ENCODE measurements around the gene LEFTY1.
"Not testable (repeated sequence)": the region's sequence is repeated elsewhere in the genome, so short reads cannot be mapped to it uniquely, and the experiment has no call there.

The LEFTY1 gene, protein sequence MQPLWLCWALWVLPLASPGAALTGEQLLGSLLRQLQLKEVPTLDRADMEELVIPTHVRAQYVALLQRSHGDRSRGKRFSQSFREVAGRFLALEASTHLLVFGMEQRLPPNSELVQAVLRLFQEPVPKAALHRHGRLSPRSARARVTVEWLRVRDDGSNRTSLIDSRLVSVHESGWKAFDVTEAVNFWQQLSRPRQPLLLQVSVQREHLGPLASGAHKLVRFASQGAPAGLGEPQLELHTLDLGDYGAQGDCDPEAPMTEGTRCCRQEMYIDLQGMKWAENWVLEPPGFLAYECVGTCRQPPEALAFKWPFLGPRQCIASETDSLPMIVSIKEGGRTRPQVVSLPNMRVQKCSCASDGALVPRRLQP

DNA sequence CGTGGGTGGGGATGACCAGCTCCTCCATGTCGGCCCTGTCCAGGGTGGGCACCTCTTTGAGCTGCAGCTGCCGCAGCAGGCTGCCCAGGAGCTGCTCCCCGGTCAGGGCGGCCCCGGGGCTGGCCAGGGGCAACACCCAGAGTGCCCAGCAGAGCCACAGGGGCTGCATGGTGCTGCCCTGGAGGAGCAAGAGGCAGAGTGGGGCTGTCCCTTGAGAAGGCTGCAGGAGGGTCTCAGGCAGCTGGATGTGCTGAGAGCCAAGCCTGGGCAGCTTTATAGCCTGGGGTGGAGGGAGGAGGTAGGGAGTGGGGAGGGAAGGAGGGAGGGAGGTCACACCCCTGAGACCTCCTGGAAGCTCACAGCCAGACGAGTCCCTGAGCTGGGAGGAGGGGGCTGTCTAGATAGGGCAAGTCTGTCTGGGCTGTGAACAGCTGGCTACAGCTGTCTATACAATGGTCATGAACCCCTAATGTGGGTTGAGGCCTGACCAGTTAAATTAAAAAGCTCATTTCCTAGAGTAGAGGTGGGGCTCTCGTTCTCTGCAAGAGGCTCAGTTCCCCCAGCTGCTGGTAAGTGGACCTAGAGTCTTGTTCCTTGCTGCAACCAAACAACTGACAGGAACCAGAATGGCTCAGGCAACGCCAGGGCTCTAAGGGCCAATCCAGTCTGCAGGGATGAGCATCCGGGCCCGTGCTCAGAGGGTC, at the start of gene LEFTY1:
TSS of gene LEFTY1 (minus strand) at position 249 of the 704 bp plus-strand sequence. CDS start at position 169, 80 bp downstream.
- DNase-seq (ENCODE audit: low read depth) = no peak
- TF ChIP-seq, protein P1, sequence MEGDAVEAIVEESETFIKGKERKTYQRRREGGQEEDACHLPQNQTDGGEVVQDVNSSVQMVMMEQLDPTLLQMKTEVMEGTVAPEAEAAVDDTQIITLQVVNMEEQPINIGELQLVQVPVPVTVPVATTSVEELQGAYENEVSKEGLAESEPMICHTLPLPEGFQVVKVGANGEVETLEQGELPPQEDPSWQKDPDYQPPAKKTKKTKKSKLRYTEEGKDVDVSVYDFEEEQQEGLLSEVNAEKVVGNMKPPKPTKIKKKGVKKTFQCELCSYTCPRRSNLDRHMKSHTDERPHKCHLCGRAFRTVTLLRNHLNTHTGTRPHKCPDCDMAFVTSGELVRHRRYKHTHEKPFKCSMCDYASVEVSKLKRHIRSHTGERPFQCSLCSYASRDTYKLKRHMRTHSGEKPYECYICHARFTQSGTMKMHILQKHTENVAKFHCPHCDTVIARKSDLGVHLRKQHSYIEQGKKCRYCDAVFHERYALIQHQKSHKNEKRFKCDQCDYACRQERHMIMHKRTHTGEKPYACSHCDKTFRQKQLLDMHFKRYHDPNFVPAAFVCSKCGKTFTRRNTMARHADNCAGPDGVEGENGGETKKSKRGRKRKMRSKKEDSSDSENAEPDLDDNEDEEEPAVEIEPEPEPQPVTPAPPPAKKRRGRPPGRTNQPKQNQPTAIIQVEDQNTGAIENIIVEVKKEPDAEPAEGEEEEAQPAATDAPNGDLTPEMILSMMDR (conservative IDR thresholded peaks at IDR 0.05; ENCODE audit: low read length) = no peak
- H3K4me3 ChIP-seq (ENCODE audit: low read length) = no peak within 1 kb of the TSS

DNA sequence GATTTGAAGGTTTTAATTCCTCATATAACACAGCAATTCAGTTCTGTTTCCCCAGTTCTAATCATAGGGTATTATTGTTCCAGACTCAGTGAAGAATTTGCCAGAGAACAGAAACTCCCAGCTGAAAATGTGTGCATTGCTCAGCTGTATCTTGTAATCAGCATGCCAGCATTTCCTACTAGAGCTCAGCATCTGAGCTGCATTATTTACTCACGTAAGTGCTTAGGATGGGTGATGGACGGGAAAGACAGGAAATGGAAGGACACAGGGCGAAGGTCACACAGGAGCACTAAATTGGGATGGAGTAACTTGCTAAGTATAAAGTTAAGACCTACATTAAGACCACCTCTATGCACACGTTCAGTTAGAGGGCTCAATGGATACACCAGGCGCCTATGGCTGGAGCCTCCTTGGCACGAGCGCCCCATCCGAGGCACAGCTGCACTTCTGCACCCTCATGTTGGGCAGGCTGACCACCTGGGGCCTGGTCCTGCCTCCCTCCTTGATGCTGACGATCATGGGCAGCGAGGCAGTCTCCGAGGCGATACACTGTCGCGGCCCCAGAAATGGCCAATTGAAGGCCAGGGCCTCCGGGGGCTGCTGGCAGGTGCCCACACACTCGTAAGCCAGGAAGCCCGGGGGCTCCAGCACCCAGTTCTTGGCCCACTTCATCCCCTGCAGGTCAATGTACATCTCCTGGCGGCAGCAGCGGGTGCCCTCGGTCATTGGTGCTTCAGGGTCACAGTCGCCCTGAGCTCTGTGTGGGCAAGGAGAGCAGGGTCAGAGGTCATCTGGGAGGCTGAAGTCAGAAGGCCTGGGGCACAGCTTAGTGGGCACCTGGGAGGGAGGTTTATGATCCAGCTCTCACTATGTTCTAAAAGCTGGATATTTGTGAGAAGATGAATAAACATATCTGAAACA, 48.4 kb upstream of the LEFTY1 start:
- DNase-seq (ENCODE audit: low read depth) = peak; percentile 27
- no peak overlapping the region for H3K4me3 ChIP-seq (ENCODE audit: low read length)
- TF ChIP-seq, protein P1 (conservative IDR thresholded peaks at IDR 0.05; ENCODE audit: low read length) = no peak

DNA sequence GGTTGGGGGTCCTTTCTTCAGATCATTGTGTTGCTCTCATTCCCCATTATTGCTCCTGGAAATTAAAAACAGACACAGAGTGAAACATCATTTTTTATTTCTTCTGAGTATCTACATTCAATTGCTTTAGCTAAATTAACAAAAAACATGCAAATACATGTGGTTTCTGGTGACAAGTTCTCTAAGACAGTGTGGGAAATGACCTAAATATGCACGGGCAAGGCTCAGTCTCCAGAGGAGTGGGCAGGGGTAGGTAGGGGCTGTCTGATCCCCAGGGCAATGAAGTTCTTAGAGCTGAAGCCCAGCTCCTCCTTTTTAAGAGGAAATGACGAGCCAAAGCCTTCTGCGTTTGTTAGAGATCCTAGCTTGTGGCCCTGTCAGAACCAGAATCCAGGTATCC, 47.6 kb upstream of the LEFTY1 start:
- no peak for DNase-seq (ENCODE audit: low read depth)
- H3K4me3 ChIP-seq (ENCODE audit: low read length) = no peak overlapping the region
- TF ChIP-seq, protein P1 (conservative IDR thresholded peaks at IDR 0.05; ENCODE audit: low read length) = no peak

DNA sequence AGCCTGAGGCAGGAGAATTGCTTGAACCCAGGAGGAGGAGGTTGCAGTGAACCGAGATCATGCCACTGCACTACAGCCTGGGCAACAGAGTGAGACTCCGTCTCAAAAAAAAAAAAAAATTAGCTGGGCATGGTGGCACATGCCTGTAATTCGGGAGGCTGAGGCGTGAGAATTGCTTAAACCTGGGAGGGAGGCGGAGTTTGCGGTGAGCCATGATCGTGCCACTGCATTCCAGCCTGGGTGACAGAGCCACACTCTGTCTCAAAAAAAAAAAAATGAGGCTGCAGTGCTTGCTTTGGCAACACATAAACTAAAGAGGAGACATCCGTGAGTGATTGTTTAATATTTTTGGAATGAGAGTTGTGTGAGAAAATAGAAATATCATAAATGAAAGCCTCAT, 47.1 kb upstream of the LEFTY1 start:
- peak; percentile 77 for DNase-seq (ENCODE audit: low read depth)
- H3K4me3 ChIP-seq (ENCODE audit: low read length) = not testable (repeated sequence)

DNA sequence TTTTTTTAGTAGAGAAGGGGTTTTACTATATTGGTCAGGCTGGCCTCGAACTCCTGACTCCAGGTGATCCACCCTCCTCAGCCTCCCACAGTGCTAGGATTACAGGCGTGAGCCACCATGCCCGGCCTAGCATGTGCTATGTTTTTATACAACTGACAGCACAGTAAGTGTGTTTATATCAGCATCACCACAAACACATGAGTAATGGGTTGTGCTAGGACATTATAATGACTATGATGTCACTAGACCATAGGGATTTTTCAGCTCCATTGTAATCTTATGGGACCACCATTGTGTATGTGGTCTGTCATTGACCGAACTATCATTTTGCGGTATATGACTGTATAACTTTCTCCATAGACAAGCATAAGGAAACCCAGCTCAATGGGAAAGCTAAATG, 45.8 kb upstream of the LEFTY1 start:
- DNase-seq (ENCODE audit: low read depth) = no peak
- H3K4me3 ChIP-seq (ENCODE audit: low read length) = no peak overlapping the region
- TF ChIP-seq, protein P1 (conservative IDR thresholded peaks at IDR 0.05; ENCODE audit: low read length) = no peak

DNA sequence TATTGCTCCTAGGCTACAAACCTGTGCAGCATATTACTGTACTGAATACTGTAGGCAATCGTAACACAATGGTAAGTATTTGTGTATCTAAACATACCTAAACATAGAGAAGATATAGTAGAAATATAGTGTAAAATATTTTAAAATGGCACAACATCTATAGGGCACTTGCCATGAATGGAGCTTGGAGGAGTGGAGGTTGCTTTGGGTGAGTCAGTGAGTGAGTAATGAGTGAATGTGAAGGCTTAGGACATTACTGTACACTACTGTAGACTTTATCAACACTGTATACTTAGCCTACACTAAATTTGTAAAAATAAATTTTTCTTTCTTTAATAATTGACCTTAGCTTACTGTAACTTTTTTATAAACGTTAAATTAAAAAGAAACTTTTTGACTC, 44.1 kb upstream of the LEFTY1 start:
- peak; percentile 37 for DNase-seq (ENCODE audit: low read depth)
- TF ChIP-seq, protein P1 (conservative IDR thresholded peaks at IDR 0.05; ENCODE audit: low read length) = no peak
- H3K4me3 ChIP-seq (ENCODE audit: low read length) = no peak overlapping the region
